H9 (cell line): Measurements from ENCODE around the gene EML1. TPM values are rescaled to one million over a fixed set of nuclear protein-coding genes. Genes with fewer than 3 reads are reported as not detected.

Experiments
- DNase-seq: peaks from one replicate; pipeline ENCODE4 v3.0.0-alpha.2; 2017
- H2AFZ ChIP-seq: one replicate; pipeline ENCODE4 v1.6.1; 2013; ENCODE audit warnings: mild to moderate bottlenecking, low read length, control low read depth, moderate library complexity
- H2AK5ac ChIP-seq: 2 replicates; pipeline ENCODE4 v1.6.1; 2013; ENCODE audit warnings: low read length, control low read depth, mixed read lengths; ENCODE audit not compliant: insufficient read length
- H2BK120ac ChIP-seq: one replicate; pipeline ENCODE4 v1.6.1; 2013; ENCODE audit warnings: low read depth, mild to moderate bottlenecking, low read length, control low read depth, inconsistent platforms; ENCODE audit not compliant: poor library complexity, severe bottlenecking
- H2BK12ac ChIP-seq: 2 replicates; pipeline ENCODE4 v1.6.1; 2013; ENCODE audit warnings: low read length, control low read depth, mixed read lengths, low read depth; ENCODE audit not compliant: insufficient read length
- H2BK15ac ChIP-seq: 2 replicates; pipeline ENCODE4 v1.6.1; 2013; ENCODE audit warnings: low read depth, low read length, control low read depth
- H2BK20ac ChIP-seq: one replicate; pipeline ENCODE4 v1.6.1; 2013; ENCODE audit warnings: low read depth, mild to moderate bottlenecking, low read length, control low read depth, inconsistent platforms; ENCODE audit not compliant: poor library complexity, severe bottlenecking
- H2BK5ac ChIP-seq: 2 replicates; pipeline ENCODE4 v1.6.1; 2013; ENCODE audit warnings: low read length, control low read depth, mixed read lengths; ENCODE audit not compliant: insufficient read length
- H3K14ac ChIP-seq: 2 replicates; pipeline ENCODE4 v1.6.1; 2013; ENCODE audit warnings: low read length, control low read depth; ENCODE audit not compliant: insufficient read depth
- H3K18ac ChIP-seq: 2 replicates; pipeline ENCODE4 v1.6.1; 2013; ENCODE audit warnings: low read depth, mild to moderate bottlenecking, mixed read lengths, low read length, control low read depth; ENCODE audit not compliant: insufficient read length
- H3K23ac ChIP-seq: 2 replicates; pipeline ENCODE4 v1.6.1; 2013; ENCODE audit warnings: low read length, control low read depth, mixed read lengths, low read depth; ENCODE audit not compliant: insufficient read length
- H3K23me2 ChIP-seq: 2 replicates; pipeline ENCODE4 v1.6.1; 2013; ENCODE audit warnings: low read depth, mild to moderate bottlenecking, mixed read lengths, low read length, control low read depth; ENCODE audit not compliant: insufficient read length, poor library complexity, severe bottlenecking
- H3K27ac ChIP-seq: 2 replicates; pipeline ENCODE4 v1.5.1; 2013; ENCODE audit warnings: low read length, control low read depth, mixed read lengths, low read depth; ENCODE audit not compliant: insufficient read length
- H3K27me3 ChIP-seq: 2 replicates; pipeline ENCODE4 v1.6.1; 2013; ENCODE audit warnings: low read length, control low read depth, inconsistent platforms; ENCODE audit not compliant: insufficient read depth
- H3K4ac ChIP-seq: 2 replicates; pipeline ENCODE4 v1.6.1; 2013; ENCODE audit warnings: low read depth, mild to moderate bottlenecking, control low read depth, inconsistent platforms, low read length, moderate library complexity
- H3K4me1 ChIP-seq: 2 replicates; pipeline ENCODE4 v1.6.1; 2013; ENCODE audit warnings: low read length, control low read depth, inconsistent platforms; ENCODE audit not compliant: insufficient read depth
- H3K4me2 ChIP-seq: 2 replicates; pipeline ENCODE4 v1.6.1; 2013; ENCODE audit warnings: low read length, control low read depth, mixed read lengths; ENCODE audit not compliant: insufficient read length, insufficient read depth
- H3K56ac ChIP-seq: 2 replicates; pipeline ENCODE4 v1.6.1; 2013; ENCODE audit warnings: low read depth, mild to moderate bottlenecking, mixed read lengths, low read length, control low read depth; ENCODE audit not compliant: insufficient read length
- H3K79me1 ChIP-seq: 2 replicates; pipeline ENCODE4 v1.6.1; 2013; ENCODE audit warnings: low read depth, mild to moderate bottlenecking, moderate library complexity, low read length, control low read depth, inconsistent platforms; ENCODE audit not compliant: insufficient read depth, poor library complexity, severe bottlenecking
- H3K79me2 ChIP-seq: 2 replicates; pipeline ENCODE4 v1.6.1; 2013; ENCODE audit warnings: low read length, control low read depth, inconsistent platforms; ENCODE audit not compliant: insufficient read depth
- H3K9ac ChIP-seq: 2 replicates; pipeline ENCODE4 v1.6.1; 2013; ENCODE audit warnings: low read length, control low read depth, mixed read lengths; ENCODE audit not compliant: insufficient read length; ENCODE audit errors: extremely low read depth
- H3K9me3 ChIP-seq: one replicate; pipeline ENCODE4 v1.6.1; 2013; ENCODE audit warnings: low read depth, low read length, inconsistent platforms; ENCODE audit not compliant: control insufficient read depth
- H3T11ph ChIP-seq: one replicate; pipeline ENCODE4 v1.6.1; 2013; ENCODE audit warnings: mild to moderate bottlenecking, low read length, control low read depth, inconsistent platforms
- H4K20me1 ChIP-seq: one replicate; pipeline ENCODE4 v1.6.1; 2013; ENCODE audit not compliant: control insufficient read depth, insufficient read length, insufficient read depth
- H4K5ac ChIP-seq: 2 replicates; pipeline ENCODE4 v1.6.1; 2013; ENCODE audit warnings: low read depth, mild to moderate bottlenecking, mixed read lengths, low read length, control low read depth; ENCODE audit not compliant: insufficient read length
- H4K8ac ChIP-seq: replicated peaks from 2 replicates; pipeline ENCODE4 v1.6.1; 2013; ENCODE audit warnings: low read length, control low read depth, mixed read lengths, low read depth; ENCODE audit not compliant: insufficient read length
- H4K91ac ChIP-seq: 2 replicates; pipeline ENCODE4 v1.6.1; 2013; ENCODE audit warnings: low read depth, mild to moderate bottlenecking, moderate library complexity, mixed read lengths, low read length, control low read depth; ENCODE audit not compliant: insufficient read length
- H3K27ac Mint-ChIP-seq, 3 experiments: 2 replicates in 2 of 3; 3 replicates in 1 of 3; pipeline ENCODE4 v1.8.0; 2020 to 2021; ENCODE audit warnings: mixed read lengths in 3 of 3, mild to moderate bottlenecking in 1 of 3, moderate library complexity in 1 of 3
- H3K27me3 Mint-ChIP-seq: 2 replicates; pipeline ENCODE4 v1.8.0; 2021; ENCODE audit warnings: low read depth, mild to moderate bottlenecking, moderate library complexity, mixed read lengths
- H3K36me3 Mint-ChIP-seq, 3 experiments: 2 replicates in 2 of 3; 3 replicates in 1 of 3; pipeline ENCODE4 v1.8.0; 2020 to 2021; ENCODE audit warnings: low read depth in 3 of 3, mixed read lengths in 3 of 3; ENCODE audit not compliant: insufficient read depth in 1 of 3
- H3K4me1 Mint-ChIP-seq, 2 experiments: 2 replicates each; pipeline ENCODE4 v1.8.0; 2020; ENCODE audit warnings: mixed read lengths in 2 of 2
- H3K4me3 Mint-ChIP-seq, 2 experiments: 2 replicates in 1 of 2; 3 replicates in 1 of 2; pipeline ENCODE4 v1.8.0; 2020 to 2021; ENCODE audit warnings: mild to moderate bottlenecking in 2 of 2, mixed read lengths in 2 of 2, moderate library complexity in 1 of 2
- H3K9me3 Mint-ChIP-seq, 2 experiments: 2 replicates in 1 of 2; 3 replicates in 1 of 2; pipeline ENCODE4 v1.8.0; 2020; ENCODE audit warnings: mild to moderate bottlenecking in 2 of 2, mixed read lengths in 2 of 2, moderate library complexity in 1 of 2
- WGBS: extraction: QIAGEN DNeasy Blood & Tissue Kit; methylation state at CpG from one replicate; pipeline ENCODE4 v1.1.7; 2013; ENCODE audit warnings: missing lambda C conversion rate, low lambda C conversion rate, mixed read lengths; ENCODE audit not compliant: insufficient read length; ENCODE audit errors: extremely low coverage; 5-methylcytosine and 5-hydroxymethylcytosine counted together
- total RNA-seq: library from RNA; stranded (reverse); gene quantifications from 2 replicates; pipeline ENCODE4 v1.2.1, GENCODE V29; 2021
- TF ChIP-seq, protein P1 (sequence below): fragments of 200-600 bp; sonication (generic); conservative IDR thresholded peaks from 3 replicates; pipeline ENCODE4 v1.8.0; 2021; ENCODE audit warnings: antibody characterized with exemption, mild to moderate bottlenecking

EML1 gene
- total RNA-seq, 1 experiment from 2014 or later, result 16.7 TPM

DNA sequence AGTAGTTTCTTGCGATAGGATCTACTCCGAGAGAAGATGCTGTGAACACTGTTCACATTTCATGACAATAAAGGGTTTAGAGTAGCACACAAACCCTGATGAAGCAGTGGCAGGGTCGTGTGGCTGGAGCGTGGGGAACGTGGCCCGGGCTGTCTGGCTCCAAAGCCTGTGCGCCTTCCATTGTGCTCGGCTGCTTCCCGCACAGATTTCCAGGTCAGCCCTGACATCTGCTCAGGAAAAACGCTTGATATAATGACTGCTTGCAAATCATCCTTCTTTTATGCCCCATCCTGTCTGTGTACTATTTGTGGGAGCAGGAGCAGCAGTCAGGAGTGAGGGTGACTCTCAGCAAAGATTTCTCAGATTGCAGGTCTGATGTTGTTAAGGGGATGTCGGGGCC, 78.6 kb downstream of the EML1 start:
- peak overlapping the region in 1 of 2 experiments; percentile 18; a peak in 2 of 5 replicates for H3K4me3 Mint-ChIP-seq
- H3K27me3 Mint-ChIP-seq, result peaks cover 33% of the 10 kb centered on the region
- Histone ChIP-seq H4K5ac (no peak overlapping the region), H3K79me1 (no peaks in the 10 kb centered on the region), H3K79me2 (no peaks in the 10 kb centered on the region), H3K9ac (no peak overlapping the region), H3K14ac (no peak overlapping the region), H3K9me3 (no peaks in the 10 kb centered on the region), H2BK15ac (no peak overlapping the region), H2BK12ac (no peak overlapping the region), H2BK5ac (no peak overlapping the region), H3K23me2 (no peaks in the 10 kb centered on the region), H4K20me1 (no peaks in the 10 kb centered on the region), H3T11ph (no peak overlapping the region), H2AK5ac (no peak overlapping the region), H4K91ac (no peak overlapping the region), H2BK120ac (no peak overlapping the region), H4K8ac (no peak overlapping the region), H3K23ac (no peak overlapping the region), H3K27ac (no peak overlapping the region), H2AFZ (no peak overlapping the region), H3K4me2 (no peak overlapping the region), H2BK20ac (no peak overlapping the region), H3K56ac (no peak overlapping the region), H3K4me1 (peaks cover 8% of the 10 kb centered on the region; the same call in 1 of the 2 replicates), H3K27me3 (no peaks in the 10 kb centered on the region), H3K18ac (no peak overlapping the region), H3K4ac (no peak overlapping the region)
- no peak for DNase-seq
- TF ChIP-seq, protein P1, sequence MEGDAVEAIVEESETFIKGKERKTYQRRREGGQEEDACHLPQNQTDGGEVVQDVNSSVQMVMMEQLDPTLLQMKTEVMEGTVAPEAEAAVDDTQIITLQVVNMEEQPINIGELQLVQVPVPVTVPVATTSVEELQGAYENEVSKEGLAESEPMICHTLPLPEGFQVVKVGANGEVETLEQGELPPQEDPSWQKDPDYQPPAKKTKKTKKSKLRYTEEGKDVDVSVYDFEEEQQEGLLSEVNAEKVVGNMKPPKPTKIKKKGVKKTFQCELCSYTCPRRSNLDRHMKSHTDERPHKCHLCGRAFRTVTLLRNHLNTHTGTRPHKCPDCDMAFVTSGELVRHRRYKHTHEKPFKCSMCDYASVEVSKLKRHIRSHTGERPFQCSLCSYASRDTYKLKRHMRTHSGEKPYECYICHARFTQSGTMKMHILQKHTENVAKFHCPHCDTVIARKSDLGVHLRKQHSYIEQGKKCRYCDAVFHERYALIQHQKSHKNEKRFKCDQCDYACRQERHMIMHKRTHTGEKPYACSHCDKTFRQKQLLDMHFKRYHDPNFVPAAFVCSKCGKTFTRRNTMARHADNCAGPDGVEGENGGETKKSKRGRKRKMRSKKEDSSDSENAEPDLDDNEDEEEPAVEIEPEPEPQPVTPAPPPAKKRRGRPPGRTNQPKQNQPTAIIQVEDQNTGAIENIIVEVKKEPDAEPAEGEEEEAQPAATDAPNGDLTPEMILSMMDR, result no peak
- peak overlapping the region in 2 of 3 experiments; percentile 53 to 66; a peak in 5 of 7 replicates for H3K27ac Mint-ChIP-seq
- H3K9me3 Mint-ChIP-seq, result no peaks in the 10 kb centered on the region; a peak in 1 of 5 replicates
- H3K4me1 Mint-ChIP-seq, result peaks cover 56 to 58% of the 10 kb centered on the region in 2 experiments
- no CpG with 5 or more reads among the region's 11 CpGs for WGBS
- H3K36me3 Mint-ChIP-seq, result peaks cover under 1 to 14% (median 3%) of the 10 kb centered on the region in 3 experiments; a peak in 5 of 7 replicates
